Peyer's patch (tissue), 4 donors: Measurements from ENCODE around the gene CYP39A1. TPM values are rescaled to one million over a fixed set of nuclear protein-coding genes. Genes with fewer than 3 reads are reported as not detected.

Experiments used
- DNase-seq, 3 donors: peaks; one replicate each; pipeline ENCODE4 v3.0.0-alpha.2; 2017 to 2019
- H3K27ac ChIP-seq, 4 donors: fragments of 200-600 bp; sonication (generic); one replicate each; pipeline ENCODE4 v1.5.1; 2016 to 2019
- H3K27me3 ChIP-seq, 2 donors: fragments of 200-600 bp; sonication (generic); one replicate each; pipeline ENCODE4 v1.5.1; 2019
- H3K36me3 ChIP-seq, 3 donors: fragments of 200-600 bp; sonication (generic); one replicate each; pipeline ENCODE4 v1.5.1; 2016 to 2019
- H3K4me1 ChIP-seq, 4 donors: fragments of 200-600 bp; sonication (generic); one replicate each; pipeline ENCODE4 v1.5.1; 2016 to 2019
- H3K4me3 ChIP-seq, 4 donors: fragments of 200-600 bp; sonication (generic); 1 replicate in 3 of 4; 2 replicates in 1 of 4; pipeline ENCODE4 v1.5.1; 2016 to 2019; ENCODE audit warnings: mild to moderate bottlenecking in 1 of 4
- H3K9me3 ChIP-seq, 4 donors: fragments of 200-600 bp; sonication (generic); one replicate each; pipeline ENCODE4 v1.5.1; 2016 to 2019; ENCODE audit warnings: mild to moderate bottlenecking in 1 of 4
- POLR2A ChIP-seq, 2 donors: fragments of 450-650 bp; IDR thresholded peaks; one replicate each; pipeline ENCODE4 v1.5.1; 2017; ENCODE audit warnings: antibody characterized with exemption in 2 of 2, mild to moderate bottlenecking in 2 of 2, moderate library complexity in 2 of 2
- total RNA-seq, 4 donors: library from RNA; depleted of rRNA; stranded (reverse); fragments of >200 nt; gene quantifications; one replicate each; pipeline ENCODE4 v1.1.0, GENCODE V29; 2016
- TF ChIP-seq, protein P1 (sequence below), 6 experiments: fragments of 450-650 bp in 4 of 6; fragments of 200-600 bp in 2 of 6; sonication (generic) in 1 of 6; IDR thresholded peaks; one replicate each; pipeline ENCODE4 v1.5.1; 2017 to 2019; ENCODE audit warnings: antibody characterized with exemption in 6 of 6, mild to moderate bottlenecking in 3 of 6, moderate library complexity in 1 of 6

CYP39A1 gene
- total RNA-seq, 4 donors from 2014 or later: 1.2 to 8.3 (median 3.4) TPM

DNA sequence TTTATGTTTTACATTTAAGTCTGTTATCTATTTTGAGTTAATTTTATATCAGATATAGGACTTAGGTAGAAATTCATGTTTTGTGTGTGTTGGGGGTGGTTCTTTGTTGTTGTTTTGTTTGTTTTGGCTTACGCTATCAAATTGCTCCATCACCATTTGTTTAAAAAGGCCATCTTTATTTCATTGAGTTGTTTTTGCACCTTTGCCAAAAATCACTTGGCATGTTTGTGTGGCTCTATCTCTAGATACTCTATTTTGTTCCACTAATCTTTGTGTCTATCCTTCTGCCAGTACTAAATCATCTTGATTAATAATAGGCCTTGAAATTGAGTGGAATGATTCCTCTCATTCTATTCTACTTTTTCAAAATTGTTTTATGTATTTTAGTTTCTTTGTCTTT, 7.4 kb downstream of the CYP39A1 start:
- Histone ChIP-seq H3K4me3 (no peak overlapping the region), H3K36me3 (no peaks in the 10 kb centered on the region), H3K9me3 (no peaks in the 10 kb centered on the region), H3K27me3 (no peaks in the 10 kb centered on the region), H3K27ac (no peak overlapping the region), H3K4me1 (no peaks in the 10 kb centered on the region)
- DNase-seq: no peak
- TF ChIP-seq, protein P1, sequence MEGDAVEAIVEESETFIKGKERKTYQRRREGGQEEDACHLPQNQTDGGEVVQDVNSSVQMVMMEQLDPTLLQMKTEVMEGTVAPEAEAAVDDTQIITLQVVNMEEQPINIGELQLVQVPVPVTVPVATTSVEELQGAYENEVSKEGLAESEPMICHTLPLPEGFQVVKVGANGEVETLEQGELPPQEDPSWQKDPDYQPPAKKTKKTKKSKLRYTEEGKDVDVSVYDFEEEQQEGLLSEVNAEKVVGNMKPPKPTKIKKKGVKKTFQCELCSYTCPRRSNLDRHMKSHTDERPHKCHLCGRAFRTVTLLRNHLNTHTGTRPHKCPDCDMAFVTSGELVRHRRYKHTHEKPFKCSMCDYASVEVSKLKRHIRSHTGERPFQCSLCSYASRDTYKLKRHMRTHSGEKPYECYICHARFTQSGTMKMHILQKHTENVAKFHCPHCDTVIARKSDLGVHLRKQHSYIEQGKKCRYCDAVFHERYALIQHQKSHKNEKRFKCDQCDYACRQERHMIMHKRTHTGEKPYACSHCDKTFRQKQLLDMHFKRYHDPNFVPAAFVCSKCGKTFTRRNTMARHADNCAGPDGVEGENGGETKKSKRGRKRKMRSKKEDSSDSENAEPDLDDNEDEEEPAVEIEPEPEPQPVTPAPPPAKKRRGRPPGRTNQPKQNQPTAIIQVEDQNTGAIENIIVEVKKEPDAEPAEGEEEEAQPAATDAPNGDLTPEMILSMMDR (IDR thresholded peaks at IDR 0.05): no peak
- TF ChIP-seq POLR2A (IDR thresholded peaks at IDR 0.05): no peak

DNA sequence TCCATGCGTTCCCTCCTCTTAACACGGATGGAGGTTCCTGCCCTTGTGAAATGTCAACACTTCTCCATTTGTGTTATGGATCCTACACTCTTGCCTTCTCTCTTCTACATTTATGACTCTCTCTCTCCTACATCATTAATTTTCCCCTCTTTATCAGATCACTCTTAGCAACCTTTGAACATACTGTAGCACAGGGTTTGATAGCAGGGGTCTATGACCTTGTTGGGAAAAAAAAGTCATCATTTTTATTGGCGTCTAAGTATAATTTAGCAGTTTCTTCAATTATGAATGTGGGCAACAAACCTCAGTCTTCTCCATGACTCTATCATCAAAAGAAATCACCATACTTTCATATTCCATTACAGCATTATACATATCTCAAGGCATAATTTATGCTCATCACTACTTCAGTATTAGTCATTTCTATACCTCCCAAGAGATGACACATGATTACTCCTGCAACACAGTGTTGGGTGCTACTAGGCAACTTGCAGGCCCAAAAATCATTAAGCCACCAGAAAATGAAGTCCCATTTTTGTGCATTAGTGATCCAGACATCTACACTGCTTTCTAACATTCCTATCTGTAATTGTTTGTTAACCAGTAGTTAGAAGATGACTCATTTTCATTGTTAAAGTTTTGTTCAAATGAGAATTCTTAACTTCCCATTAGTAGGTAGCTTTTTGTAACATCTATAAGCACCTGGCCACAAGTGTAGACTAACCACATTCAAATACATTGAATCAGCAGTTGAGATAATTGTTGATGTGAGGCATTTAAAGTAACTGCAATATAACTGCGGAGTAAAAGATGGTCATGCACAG, 9.5 kb downstream of the CYP39A1 start:
- TF ChIP-seq, protein P1 (IDR thresholded peaks at IDR 0.05): no peak
- no peak for TF ChIP-seq POLR2A (IDR thresholded peaks at IDR 0.05)
- no peak for DNase-seq

DNA sequence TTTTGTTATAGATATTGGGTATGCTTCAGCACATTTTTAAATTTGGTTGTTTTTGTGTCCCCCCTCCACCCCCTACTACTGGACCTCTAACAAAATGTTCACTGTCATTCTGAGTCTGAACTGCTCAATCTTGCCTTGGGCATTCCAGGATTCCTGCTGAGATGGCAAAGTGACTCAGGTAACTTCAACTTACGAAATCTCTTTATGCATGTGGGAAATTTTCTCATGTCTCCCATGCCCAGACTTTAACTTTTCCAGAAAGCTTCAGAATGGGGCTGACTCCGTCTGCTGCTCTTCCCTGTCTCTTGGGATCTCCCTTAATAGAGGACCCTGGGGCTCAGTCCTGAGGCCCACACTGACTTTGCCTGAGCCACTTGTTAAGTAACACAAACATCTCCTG, 14.0 kb downstream of the CYP39A1 start:
- Histone ChIP-seq H3K4me3 (no peak overlapping the region), H3K27ac (no peak overlapping the region), H3K36me3 (no peaks in the 10 kb centered on the region), H3K4me1 (no peaks in the 10 kb centered on the region), H3K9me3 (no peaks in the 10 kb centered on the region), H3K27me3 (no peaks in the 10 kb centered on the region)
- no peak for DNase-seq
- TF ChIP-seq, protein P1 (IDR thresholded peaks at IDR 0.05): no peak
- no peak for TF ChIP-seq POLR2A (IDR thresholded peaks at IDR 0.05)

More for the DNA sequence above, 9.5 kb downstream of the CYP39A1 start:
- H3K4me1 ChIP-seq: no peaks in the 10 kb centered on the region
- H3K36me3 ChIP-seq: no peaks in the 10 kb centered on the region
- no peaks in the 10 kb centered on the region for H3K27me3 ChIP-seq
- no peak overlapping the region for H3K4me3 ChIP-seq
- no peaks in the 10 kb centered on the region for H3K9me3 ChIP-seq
- H3K27ac ChIP-seq: no peak overlapping the region

DNA sequence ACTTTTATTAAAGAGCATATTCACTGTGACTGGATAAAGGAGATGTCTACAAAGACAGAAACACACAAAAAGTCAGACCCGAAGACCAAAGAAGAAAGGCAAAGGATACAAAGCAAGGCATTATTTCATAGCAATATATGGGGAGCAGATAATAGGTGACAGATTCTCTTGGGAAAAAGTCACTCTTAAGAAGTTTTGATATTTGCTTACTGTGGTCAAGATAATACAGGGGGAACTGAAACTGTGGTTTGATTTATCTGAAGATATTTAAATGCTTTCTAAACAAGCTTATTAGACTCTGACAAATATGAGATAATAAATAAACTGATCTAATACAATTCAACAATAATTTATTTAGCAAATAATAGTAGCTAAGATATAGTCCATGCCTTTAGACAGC, 14.7 kb downstream of the CYP39A1 start:
- no peak overlapping the region for H3K4me3 ChIP-seq
- H3K27me3 ChIP-seq: no peaks in the 10 kb centered on the region
- TF ChIP-seq, protein P1 (IDR thresholded peaks at IDR 0.05): no peak
- TF ChIP-seq POLR2A (IDR thresholded peaks at IDR 0.05): no peak
- DNase-seq: no peak
- no peak overlapping the region for H3K27ac ChIP-seq
- H3K4me1 ChIP-seq: no peaks in the 10 kb centered on the region
- H3K36me3 ChIP-seq: no peaks in the 10 kb centered on the region
- no peaks in the 10 kb centered on the region for H3K9me3 ChIP-seq

DNA sequence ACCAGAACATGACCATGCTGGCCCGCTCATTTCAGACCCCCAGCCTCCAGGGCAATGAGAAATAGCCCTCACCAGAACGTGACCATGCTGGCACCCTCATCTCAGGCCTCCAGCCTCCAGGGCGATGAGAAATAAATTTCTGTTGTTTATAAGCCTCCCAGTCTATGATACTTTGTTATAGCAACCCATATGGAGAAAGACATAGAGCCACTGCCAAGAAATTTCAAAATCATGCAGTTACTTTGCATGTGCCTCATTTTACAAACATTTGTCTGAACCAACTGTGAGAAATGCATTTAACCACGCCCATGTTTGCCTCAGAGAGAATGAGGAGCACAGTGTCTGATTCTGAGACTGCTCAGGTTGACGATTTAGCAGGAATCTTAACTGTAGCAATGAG, 15.5 kb downstream of the CYP39A1 start:
- no peaks in the 10 kb centered on the region for H3K9me3 ChIP-seq
- H3K27me3 ChIP-seq: no peaks in the 10 kb centered on the region
- TF ChIP-seq POLR2A (IDR thresholded peaks at IDR 0.05): no peak
- TF ChIP-seq, protein P1 (IDR thresholded peaks at IDR 0.05): no peak
- H3K27ac ChIP-seq: no peak overlapping the region
- no peak for DNase-seq
- H3K36me3 ChIP-seq: no peaks in the 10 kb centered on the region
- H3K4me3 ChIP-seq: no peak overlapping the region
- no peaks in the 10 kb centered on the region for H3K4me1 ChIP-seq
